H1 (cell line): ENCODE measurements around the gene CAMSAP1. TPM values are rescaled to one million over a fixed set of nuclear protein-coding genes. Genes with fewer than 3 reads are reported as not detected.

Source experiments
- CTCF ChIA-PET: fragments of 300-600 bp; sonication (Branson Sonifier 250); formaldehyde crosslinking; loops from one replicate; lab custom pipeline; 2021; ENCODE audit not compliant: partially characterized antibody; lab: Charles Lee
- POLR2A ChIA-PET: fragments of 300-600 bp; sonication (Branson Sonifier 250); formaldehyde crosslinking; loops from one replicate; lab custom pipeline; 2021; ENCODE audit warnings: inconsistent platforms; ENCODE audit not compliant: partially characterized antibody; lab: Charles Lee
- DNase-seq, 2 experiments: peaks; one replicate each; pipeline versions ENCODE4 v3.0.0 to v3.0.0-alpha.2; 2010 to 2022; ENCODE audit warnings: low spot score in 2 of 2, low read depth in 1 of 2, mixed read lengths in 1 of 2
- FAIRE-seq: peaks from 2 replicates; lab custom pipeline; 2011; peaks lifted over from hg19 to GRCh38; lab: Jason Lieb, UNC
- H2AFZ ChIP-seq: 2 replicates; pipeline ENCODE4 v1.8.1; 2012; ENCODE audit warnings: low read length, inconsistent platforms
- H2AK5ac ChIP-seq: 2 replicates; pipeline ENCODE4 v1.6.1; 2013; ENCODE audit warnings: low read depth, low read length
- H2BK120ac ChIP-seq: replicated peaks from 2 replicates; pipeline ENCODE3; 2013; ENCODE audit warnings: low read depth, low read length, inconsistent platforms
- H2BK12ac ChIP-seq: 2 replicates; pipeline ENCODE4 v1.6.1; 2013; ENCODE audit warnings: low read depth, low read length
- H2BK15ac ChIP-seq: 2 replicates; pipeline ENCODE4 v1.6.1; 2013; ENCODE audit warnings: low read length
- H2BK20ac ChIP-seq: 2 replicates; pipeline ENCODE4 v1.6.1; 2013; ENCODE audit warnings: low read length
- H2BK5ac ChIP-seq: 2 replicates; pipeline ENCODE4 v1.6.1; 2013; ENCODE audit warnings: low read depth, low read length
- H3K14ac ChIP-seq: 2 replicates; pipeline ENCODE4 v1.6.1; 2013; ENCODE audit warnings: inconsistent platforms; ENCODE audit not compliant: insufficient read length
- H3K18ac ChIP-seq: 2 replicates; pipeline ENCODE4 v1.6.1; 2013; ENCODE audit warnings: low read length; ENCODE audit errors: extremely low read depth
- H3K23ac ChIP-seq: 2 replicates; pipeline ENCODE4 v1.6.1; 2013; ENCODE audit warnings: inconsistent platforms; ENCODE audit not compliant: insufficient read length
- H3K23me2 ChIP-seq: 2 replicates; pipeline ENCODE4 v1.6.1; 2013; ENCODE audit warnings: low read depth, low read length
- H3K27ac ChIP-seq: 2 replicates; pipeline ENCODE4 v1.6.1; 2011; ENCODE audit warnings: low read depth, low read length, inconsistent platforms
- H3K27me3 ChIP-seq, 4 experiments: replicated peaks in 1 of 4; 1 replicate in 1 of 4; 2 replicates in 3 of 4; pipeline versions ENCODE4 v1.6.1 to v1.8.1; 2011 to 2013; ENCODE audit warnings: low read length in 3 of 4, mild to moderate bottlenecking in 3 of 4, inconsistent platforms in 2 of 4, mixed read lengths in 2 of 4, moderate library complexity in 1 of 4; ENCODE audit not compliant: control insufficient read depth in 3 of 4, insufficient read depth in 3 of 4; ENCODE audit errors: extremely low read depth in 1 of 4
- H3K36me3 ChIP-seq, 4 experiments: 2 replicates each; pipeline versions ENCODE4 v1.6.1 to v1.8.1; 2011 to 2013; ENCODE audit warnings: mild to moderate bottlenecking in 4 of 4, low read length in 3 of 4, moderate library complexity in 2 of 4, control low read depth in 1 of 4, inconsistent platforms in 1 of 4; ENCODE audit not compliant: insufficient read depth in 4 of 4, control insufficient read depth in 2 of 4
- H3K4ac ChIP-seq: replicated peaks from 2 replicates; pipeline ENCODE3; 2013; ENCODE audit warnings: low read length, low read depth, mixed read lengths, inconsistent platforms; ENCODE audit not compliant: insufficient read length
- H3K4me1 ChIP-seq, 4 experiments: replicated peaks in 1 of 4; 1 replicate in 1 of 4; 2 replicates in 3 of 4; pipeline versions ENCODE4 v1.6.1 to v1.8.1; 2011 to 2013; ENCODE audit warnings: low read length in 3 of 4, inconsistent platforms in 2 of 4, mixed read lengths in 1 of 4; ENCODE audit not compliant: insufficient read depth in 4 of 4, control insufficient read depth in 3 of 4
- H3K4me2 ChIP-seq, 2 experiments: 2 replicates each; pipeline versions ENCODE4 v1.6.1 to v1.8.1; 2011 to 2013; ENCODE audit warnings: low read depth in 2 of 2, low read length in 2 of 2, control low read depth in 1 of 2, inconsistent platforms in 1 of 2, mild to moderate bottlenecking in 1 of 2; ENCODE audit not compliant: insufficient read depth in 1 of 2
- H3K4me3 ChIP-seq, 4 experiments: fragments of 200-600, 300-600 bp in 1 of 4; sonication (generic), shearing (Covaris generic), sonication (Bioruptor Twin) in 1 of 4; 2 replicates each; pipeline versions ENCODE4 v1.5.1 to v1.8.1; 2011 to 2016; ENCODE audit warnings: low read length in 4 of 4, low read depth in 3 of 4, control low read depth in 2 of 4, inconsistent platforms in 2 of 4, mild to moderate bottlenecking in 2 of 4, mixed read lengths in 1 of 4, moderate library complexity in 1 of 4; ENCODE audit not compliant: insufficient read depth in 2 of 4; ENCODE audit errors: extremely low read depth in 1 of 4
- H3K56ac ChIP-seq: replicated peaks from 2 replicates; pipeline ENCODE3; 2013; ENCODE audit warnings: low read depth, mild to moderate bottlenecking, mixed read lengths, low read length, inconsistent platforms; ENCODE audit not compliant: insufficient read length
- H3K79me1 ChIP-seq: 2 replicates; pipeline ENCODE4 v1.6.1; 2013; ENCODE audit warnings: low read depth, low read length, control low read depth
- H3K79me2 ChIP-seq, 2 experiments: 2 replicates each; pipeline versions ENCODE4 v1.6.1 to v1.8.1; 2012 to 2013; ENCODE audit warnings: low read length in 2 of 2, mild to moderate bottlenecking in 2 of 2, inconsistent platforms in 1 of 2; ENCODE audit not compliant: insufficient read depth in 2 of 2, control insufficient read depth in 1 of 2
- H3K9ac ChIP-seq, 4 experiments: replicated peaks in 1 of 4; 1 replicate in 1 of 4; 2 replicates in 3 of 4; pipeline versions ENCODE4 v1.6.1 to v1.8.1; 2011 to 2013; ENCODE audit warnings: low read depth in 3 of 4, low read length in 3 of 4, control low read depth in 2 of 4, mild to moderate bottlenecking in 2 of 4, moderate library complexity in 2 of 4, inconsistent platforms in 1 of 4; ENCODE audit errors: extremely low read depth in 1 of 4
- H3K9me3 ChIP-seq, 2 experiments: 2 replicates each; pipeline versions ENCODE4 v1.6.1 to v1.8.1; 2012 to 2013; ENCODE audit warnings: mild to moderate bottlenecking in 2 of 2, moderate library complexity in 2 of 2, control low read depth in 1 of 2, inconsistent platforms in 1 of 2, low read depth in 1 of 2, low read length in 1 of 2, mixed read lengths in 1 of 2; ENCODE audit not compliant: insufficient read depth in 2 of 2
- H4K20me1 ChIP-seq, 2 experiments: replicated peaks in 1 of 2; 2 replicates each; pipeline versions ENCODE3 to v1.8.1; 2011 to 2013; ENCODE audit warnings: inconsistent platforms in 2 of 2, low read length in 2 of 2, mild to moderate bottlenecking in 1 of 2; ENCODE audit not compliant: insufficient read depth in 2 of 2, control insufficient read depth in 1 of 2
- H4K5ac ChIP-seq: 2 replicates; pipeline ENCODE4 v1.6.1; 2013; ENCODE audit warnings: low read length, low read depth, mixed read lengths, inconsistent platforms; ENCODE audit not compliant: insufficient read length
- H4K8ac ChIP-seq: 2 replicates; pipeline ENCODE4 v1.8.0; 2013; ENCODE audit warnings: mild to moderate bottlenecking, moderate library complexity, low read length, inconsistent platforms; ENCODE audit not compliant: insufficient read depth; ENCODE audit errors: extremely low read depth
- H4K91ac ChIP-seq: replicated peaks from 2 replicates; pipeline ENCODE3; 2013; ENCODE audit warnings: low read length, mixed read lengths, inconsistent platforms; ENCODE audit not compliant: insufficient read length
- BCL11A ChIP-seq, 2 experiments: IDR thresholded peaks; one replicate each; pipeline ENCODE4 v1.6.1; 2011; ENCODE audit warnings: low read depth in 2 of 2, low read length in 2 of 2, mild to moderate bottlenecking in 2 of 2
- CREB1 ChIP-seq: IDR thresholded peaks from 2 replicates; pipeline ENCODE4 v1.6.1; 2012; ENCODE audit warnings: inconsistent platforms
- EGR1 ChIP-seq: IDR thresholded peaks from 2 replicates; pipeline ENCODE4 v1.6.1; 2011; ENCODE audit warnings: low read depth, low read length, borderline replicate concordance
- GABPA ChIP-seq: IDR thresholded peaks from 2 replicates; pipeline ENCODE4 v1.6.1; 2011; ENCODE audit warnings: mild to moderate bottlenecking, low read length, moderate library complexity, borderline replicate concordance; ENCODE audit not compliant: insufficient read depth
- JUN ChIP-seq: IDR thresholded peaks from 2 replicates; pipeline ENCODE4 v1.6.1; 2011; ENCODE audit warnings: low read depth, mild to moderate bottlenecking, improper control_type of control experiment, low read length
- MAX ChIP-seq: IDR thresholded peaks from 2 replicates; pipeline ENCODE4 v1.6.1; 2012; ENCODE audit warnings: inconsistent platforms
- POU5F1 ChIP-seq: IDR thresholded peaks from 2 replicates; pipeline ENCODE4 v1.6.1; 2011; ENCODE audit warnings: low read depth, mild to moderate bottlenecking, low read length, moderate library complexity
- RAD21 ChIP-seq, 2 experiments: IDR thresholded peaks in 1 of 2; conservative IDR thresholded peaks in 1 of 2; 2 replicates each; pipeline ENCODE4 v1.6.1; 2011; ENCODE audit warnings: low read depth in 2 of 2, low read length in 2 of 2, improper control_type of control experiment in 1 of 2, inconsistent platforms in 1 of 2, mild to moderate bottlenecking in 1 of 2, moderate library complexity in 1 of 2
- TAF7 ChIP-seq: optimal IDR thresholded peaks from 2 replicates; pipeline ENCODE3; 2011; ENCODE audit warnings: low read depth, mild to moderate bottlenecking, inconsistent platforms, low read length, moderate library complexity, borderline replicate concordance
- TCF12 ChIP-seq: IDR thresholded peaks from 2 replicates; pipeline ENCODE4 v1.6.1; 2011; ENCODE audit warnings: low read depth, mild to moderate bottlenecking, low read length
- TEAD4 ChIP-seq: IDR thresholded peaks from 2 replicates; pipeline ENCODE4 v1.6.1; 2012; ENCODE audit warnings: low read depth, low read length, inconsistent platforms, mixed read lengths
- WGBS, 2 experiments: shearing (Covaris generic) in 1 of 2; methylation state at CpG; one replicate each; pipeline versions ENCODE4 v1.1.6 to v1.1.7; 2013 to 2015; ENCODE audit warnings: low lambda C conversion rate in 2 of 2, mixed read lengths in 2 of 2, inconsistent platforms in 1 of 2, low coverage in 1 of 2, missing lambda C conversion rate in 1 of 2; ENCODE audit not compliant: insufficient replicate concordance in 2 of 2, insufficient coverage in 1 of 2, insufficient read length in 1 of 2; ENCODE audit errors: extremely low coverage in 1 of 2, missing lambda C conversion rate in 1 of 2; 5-methylcytosine and 5-hydroxymethylcytosine counted together
- polyA plus RNA-seq, 7 experiments: library from polyadenylated mRNA; depleted of rRNA in 3 of 7; stranded (reverse) in 5 of 7; unstranded in 2 of 7; fragments of >200 nt in 5 of 7; fragments of 200-250 nt in 2 of 7; gene quantifications; 1 replicate in 5 of 7; 2 replicates in 1 of 7; 4 replicates in 1 of 7; pipeline versions ENCODE4 v1.2.1 to v1.2.3, GENCODE V29; 2011 to 2013; ENCODE audit warnings: missing spikeins in 2 of 7, mixed read lengths in 2 of 7
- total RNA-seq: library from RNA; stranded (reverse); fragmentation: NEBNext Ultra II Directional; extraction: Animal tissue kit (Norgen Biotek cat#: 25700); gene quantifications from 2 replicates; pipeline ENCODE4 v1.2.1, GENCODE V29; 2021

Gene CAMSAP1
- total and polyA plus RNA-seq, 2 of the 8 experiments (the other 6 are each of a cell fraction or from before 2014, with no cell fraction given) = 13.4 to 44.0 TPM

DNA sequence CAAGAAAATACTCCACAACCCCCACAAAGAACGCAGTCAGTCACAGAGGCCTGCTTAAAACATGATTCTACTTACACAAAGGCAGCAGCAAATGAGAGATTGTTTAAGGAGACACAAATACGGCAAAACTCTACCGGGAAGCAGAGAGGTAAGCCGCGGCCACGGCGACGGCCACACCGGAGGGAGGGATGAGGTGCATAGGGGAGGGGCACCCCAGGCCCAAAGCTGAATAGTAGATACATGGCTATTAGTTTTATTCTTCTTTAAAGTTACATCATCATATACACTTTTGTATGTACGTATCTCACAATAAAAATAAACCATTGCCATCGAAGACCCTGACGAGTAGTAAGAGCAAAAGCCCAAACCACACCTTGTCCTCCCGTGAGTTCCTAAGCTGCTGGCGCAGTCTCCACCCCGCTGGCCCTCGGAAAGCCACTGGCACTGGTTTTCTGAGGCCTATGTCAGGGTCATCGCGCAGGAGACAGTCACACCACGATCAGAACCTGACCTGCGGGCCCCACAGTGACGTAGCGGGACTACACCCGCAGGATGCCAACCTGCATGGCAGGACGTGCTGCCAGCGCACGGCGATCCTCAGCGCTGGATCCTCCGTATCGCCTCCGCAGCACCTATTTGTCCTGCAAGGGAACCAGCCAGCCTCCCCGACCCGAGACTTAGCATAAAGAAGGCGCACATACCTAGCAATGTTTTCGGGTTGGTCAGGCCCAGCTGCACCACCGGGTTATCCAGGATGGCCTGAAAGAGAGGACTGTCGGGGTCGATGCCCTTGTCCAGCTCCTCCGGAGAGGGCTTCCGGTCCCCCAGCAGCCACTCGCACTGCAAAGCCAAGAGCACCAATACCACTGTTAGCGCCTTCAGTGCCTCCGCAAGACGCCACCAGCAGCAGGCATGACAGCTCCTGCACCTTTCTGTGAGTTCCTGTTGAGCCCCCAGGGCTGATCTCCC lies 30.5 kb upstream of the CAMSAP1 start:
- H3K4me3 ChIP-seq = no peak overlapping the region
- WGBS, 2 experiments = 94% methylated on average over 39 of the region's 44 CpGs; no CpG with 5 or more reads in 1 of the 2 experiments
- no peak for FAIRE-seq
- no peak for TF ChIP-seq MAX
- no peak for TF ChIP-seq TCF12
- TF ChIP-seq TAF7 = no peak
- no peak for TF ChIP-seq GABPA
- TF ChIP-seq POU5F1 = no peak
- TF ChIP-seq CREB1 = no peak
- no peak for TF ChIP-seq TEAD4
- TF ChIP-seq BCL11A (IDR thresholded peaks at IDR 0.05; ENCODE audit: low read depth in 2 of 2, low read length in 2 of 2) = no peak
- no peak for TF ChIP-seq JUN
- TF ChIP-seq RAD21 (IDR thresholded peaks at IDR 0.05 in 1 of 2, conservative IDR thresholded peaks at IDR 0.05 in 1 of 2; ENCODE audit: low read depth in 2 of 2, low read length in 2 of 2) = no peak
- TF ChIP-seq EGR1 = no peak

More for the DNA sequence above, 30.5 kb upstream of the CAMSAP1 start:
- peaks cover 4% of the 10 kb centered on the region; the same call in 1 of the 2 replicates for H3K23me2 ChIP-seq
- H2BK5ac ChIP-seq = no peak overlapping the region
- no peaks in the 10 kb centered on the region for H3K79me2 ChIP-seq
- no peak overlapping the region for H3K4me2 ChIP-seq
- H4K20me1 ChIP-seq = peaks cover 0 to 10% of the 10 kb centered on the region in 2 experiments
- no peak overlapping the region for H3K56ac ChIP-seq
- H3K27ac ChIP-seq = no peak overlapping the region
- DNase-seq = no peak
- H4K8ac ChIP-seq = no peak overlapping the region
- no peak overlapping the region for H4K91ac ChIP-seq
- H3K23ac ChIP-seq = no peak overlapping the region
- H2BK120ac ChIP-seq = no peak overlapping the region
- H2BK15ac ChIP-seq = no peak overlapping the region
- H2AK5ac ChIP-seq = no peak overlapping the region
- H3K4me1 ChIP-seq = no peaks in the 10 kb centered on the region
- H3K27me3 ChIP-seq = no peaks in the 10 kb centered on the region
- H2BK20ac ChIP-seq = no peak overlapping the region
- CTCF ChIA-PET = no interaction called here
- H3K14ac ChIP-seq = no peak overlapping the region
- no peak overlapping the region for H2AFZ ChIP-seq
- H4K5ac ChIP-seq = no peak overlapping the region
- POLR2A ChIA-PET = no interaction called here
- peaks cover 4 to 38% (median 22%) of the 10 kb centered on the region in 4 experiments; a peak in 6 of 8 replicates for H3K36me3 ChIP-seq
- H3K79me1 ChIP-seq = no peaks in the 10 kb centered on the region
- H3K9me3 ChIP-seq = peaks cover 3 to 10% of the 10 kb centered on the region in 2 experiments; a peak in 3 of 4 replicates
- H3K18ac ChIP-seq = no peak overlapping the region
- no peak overlapping the region for H3K9ac ChIP-seq
- no peak overlapping the region for H2BK12ac ChIP-seq
- no peak overlapping the region for H3K4ac ChIP-seq
